Nephron (organoid): ENCODE measurements around the gene GRAMD1A.

Experiments used
- H3K27ac Mint-ChIP-seq, 3 experiments: 2 replicates each; pipeline ENCODE4 v1.8.0; 2020; ENCODE audit warnings: mixed read lengths in 3 of 3, mild to moderate bottlenecking in 2 of 3, moderate library complexity in 1 of 3
- H3K27me3 Mint-ChIP-seq: 2 replicates; pipeline ENCODE4 v1.8.0; 2021; ENCODE audit warnings: low read depth, mild to moderate bottlenecking, moderate library complexity, mixed read lengths
- H3K36me3 Mint-ChIP-seq: 2 replicates; pipeline ENCODE4 v1.8.0; 2020; ENCODE audit warnings: low read depth, mixed read lengths
- H3K4me1 Mint-ChIP-seq: 2 replicates; pipeline ENCODE4 v1.8.0; 2020; ENCODE audit warnings: mixed read lengths
- H3K4me3 Mint-ChIP-seq, 3 experiments: 2 replicates each; pipeline ENCODE4 v1.8.0; 2020; ENCODE audit warnings: mild to moderate bottlenecking in 3 of 3, mixed read lengths in 3 of 3, moderate library complexity in 2 of 3
- H3K9me3 Mint-ChIP-seq: 2 replicates; pipeline ENCODE4 v1.8.0; 2020; ENCODE audit warnings: mixed read lengths
- TF ChIP-seq, protein P1 (sequence below), 3 experiments: fragments of 200-600 bp; sonication (generic); IDR thresholded peaks; one replicate each; pipeline ENCODE4 v1.5.0; 2021; ENCODE audit warnings: antibody characterized with exemption in 3 of 3; ENCODE audit not compliant: unreplicated experiment in 3 of 3

GRAMD1A gene

DNA sequence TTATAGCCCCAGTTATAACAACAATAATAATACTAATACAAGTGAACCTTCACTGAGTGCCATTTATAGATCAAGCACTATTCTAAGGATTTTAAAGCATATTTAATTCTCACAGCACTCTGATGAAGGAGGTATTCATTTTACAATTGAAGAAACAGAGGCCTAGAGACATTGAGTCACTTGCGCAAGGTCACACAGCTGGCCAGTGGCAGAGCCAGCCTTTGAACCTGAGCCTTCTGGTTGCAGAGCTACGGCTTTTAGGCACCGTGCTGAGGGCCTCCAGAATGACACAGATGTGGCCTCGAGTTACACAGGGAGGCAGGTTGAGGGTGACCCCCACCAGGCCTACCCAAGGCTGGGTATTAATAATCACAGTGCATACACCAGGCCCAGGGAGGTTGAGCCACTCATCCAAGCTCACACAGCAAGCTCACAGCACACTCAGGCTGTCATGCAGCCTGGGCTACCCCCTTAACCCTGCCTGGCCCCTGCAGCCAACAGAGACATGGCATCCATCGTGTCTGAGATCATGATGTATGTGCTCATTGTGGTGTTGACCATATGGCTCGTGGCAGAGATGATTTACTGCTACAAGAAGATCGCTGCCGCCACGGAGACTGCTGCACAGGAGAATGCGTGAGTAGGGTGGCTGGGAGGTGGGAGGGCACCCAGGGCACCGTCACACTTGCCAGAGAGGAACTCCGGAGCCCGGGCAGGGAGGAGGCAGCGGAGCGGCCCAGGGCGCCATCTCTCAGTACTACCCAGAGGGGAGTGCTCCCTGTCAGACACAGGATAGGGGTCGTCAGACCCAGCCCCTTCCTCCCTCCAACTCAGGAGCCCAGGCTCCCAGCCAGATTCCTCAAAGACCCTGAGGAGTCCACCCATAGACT, 38.7 kb downstream of the GRAMD1A start:
- Mint-ChIP-seq H3K4me3 (peak overlapping the region in 2 of 3 experiments; percentile 46 to 50), H3K4me1 (peaks cover 7% of the 10 kb centered on the region), H3K36me3 (no peaks in the 10 kb centered on the region)

DNA sequence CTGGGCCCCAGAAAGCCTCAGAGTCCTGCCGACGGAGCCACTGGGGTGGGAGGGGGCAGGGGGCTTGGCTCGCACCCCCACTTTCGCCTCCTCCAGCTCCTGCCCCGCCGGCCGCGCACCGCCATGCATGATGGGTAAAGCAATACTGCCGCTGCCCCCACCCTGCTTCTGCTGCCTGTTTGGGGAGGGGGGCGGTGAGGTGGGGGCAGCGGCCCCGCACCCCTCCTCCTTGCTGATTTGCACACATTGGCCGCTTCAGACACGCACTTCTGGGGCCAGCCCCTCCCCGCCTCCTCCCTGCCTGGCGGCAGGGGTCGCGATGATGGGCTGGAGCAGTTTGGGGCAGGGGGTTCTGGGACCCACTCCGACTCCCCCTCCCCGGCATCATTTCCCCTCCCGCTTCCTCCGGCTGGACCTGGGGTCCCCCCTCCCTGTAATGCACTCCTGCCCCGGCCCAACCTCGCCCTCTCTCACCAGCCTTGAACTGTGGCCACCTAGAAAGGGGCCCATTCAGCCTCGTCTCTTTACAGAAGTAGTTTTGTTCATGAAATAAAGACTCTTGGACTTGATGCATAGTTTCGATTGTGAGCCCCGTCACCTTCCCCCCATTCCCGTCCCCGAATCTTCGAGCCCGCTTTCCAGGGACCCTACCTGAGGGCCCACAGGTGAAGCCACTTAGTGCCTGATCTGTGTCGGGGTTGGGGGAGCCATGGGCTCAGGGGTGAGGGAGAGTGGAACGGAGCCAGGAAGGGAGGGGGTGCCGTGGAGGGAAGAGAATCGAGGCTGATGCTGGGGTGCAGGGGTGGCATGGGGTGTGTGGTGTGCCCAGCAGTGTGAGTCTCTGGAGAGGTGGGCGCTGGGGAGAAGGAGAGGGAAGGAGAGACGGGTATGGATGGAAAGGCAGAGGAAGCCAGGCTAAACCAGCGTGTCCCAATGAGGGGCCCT, 40.0 kb downstream of the GRAMD1A start:
- Mint-ChIP-seq H3K27me3 (peaks cover 35% of the 10 kb centered on the region), H3K27ac (peak overlapping the region in 2 of 3 experiments; percentile 70 to 96), H3K4me1 (peaks cover 13% of the 10 kb centered on the region), H3K36me3 (no peaks in the 10 kb centered on the region), H3K4me3 (peak overlapping the region in 2 of 3 experiments; percentile 46 to 69), H3K9me3 (no peaks in the 10 kb centered on the region)
- TF ChIP-seq, protein P1, sequence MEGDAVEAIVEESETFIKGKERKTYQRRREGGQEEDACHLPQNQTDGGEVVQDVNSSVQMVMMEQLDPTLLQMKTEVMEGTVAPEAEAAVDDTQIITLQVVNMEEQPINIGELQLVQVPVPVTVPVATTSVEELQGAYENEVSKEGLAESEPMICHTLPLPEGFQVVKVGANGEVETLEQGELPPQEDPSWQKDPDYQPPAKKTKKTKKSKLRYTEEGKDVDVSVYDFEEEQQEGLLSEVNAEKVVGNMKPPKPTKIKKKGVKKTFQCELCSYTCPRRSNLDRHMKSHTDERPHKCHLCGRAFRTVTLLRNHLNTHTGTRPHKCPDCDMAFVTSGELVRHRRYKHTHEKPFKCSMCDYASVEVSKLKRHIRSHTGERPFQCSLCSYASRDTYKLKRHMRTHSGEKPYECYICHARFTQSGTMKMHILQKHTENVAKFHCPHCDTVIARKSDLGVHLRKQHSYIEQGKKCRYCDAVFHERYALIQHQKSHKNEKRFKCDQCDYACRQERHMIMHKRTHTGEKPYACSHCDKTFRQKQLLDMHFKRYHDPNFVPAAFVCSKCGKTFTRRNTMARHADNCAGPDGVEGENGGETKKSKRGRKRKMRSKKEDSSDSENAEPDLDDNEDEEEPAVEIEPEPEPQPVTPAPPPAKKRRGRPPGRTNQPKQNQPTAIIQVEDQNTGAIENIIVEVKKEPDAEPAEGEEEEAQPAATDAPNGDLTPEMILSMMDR (IDR thresholded peaks at IDR 0.05; ENCODE audit: unreplicated experiment in 3 of 3), result no peak

More for the DNA sequence above, 38.7 kb downstream of the GRAMD1A start:
- Mint-ChIP-seq H3K27ac (peak overlapping the region in 1 of 3 experiments; percentile 63), H3K27me3 (peaks cover 39% of the 10 kb centered on the region), H3K9me3 (no peaks in the 10 kb centered on the region)
- TF ChIP-seq, protein P1 (IDR thresholded peaks at IDR 0.05; ENCODE audit: unreplicated experiment in 3 of 3), result no peak

DNA sequence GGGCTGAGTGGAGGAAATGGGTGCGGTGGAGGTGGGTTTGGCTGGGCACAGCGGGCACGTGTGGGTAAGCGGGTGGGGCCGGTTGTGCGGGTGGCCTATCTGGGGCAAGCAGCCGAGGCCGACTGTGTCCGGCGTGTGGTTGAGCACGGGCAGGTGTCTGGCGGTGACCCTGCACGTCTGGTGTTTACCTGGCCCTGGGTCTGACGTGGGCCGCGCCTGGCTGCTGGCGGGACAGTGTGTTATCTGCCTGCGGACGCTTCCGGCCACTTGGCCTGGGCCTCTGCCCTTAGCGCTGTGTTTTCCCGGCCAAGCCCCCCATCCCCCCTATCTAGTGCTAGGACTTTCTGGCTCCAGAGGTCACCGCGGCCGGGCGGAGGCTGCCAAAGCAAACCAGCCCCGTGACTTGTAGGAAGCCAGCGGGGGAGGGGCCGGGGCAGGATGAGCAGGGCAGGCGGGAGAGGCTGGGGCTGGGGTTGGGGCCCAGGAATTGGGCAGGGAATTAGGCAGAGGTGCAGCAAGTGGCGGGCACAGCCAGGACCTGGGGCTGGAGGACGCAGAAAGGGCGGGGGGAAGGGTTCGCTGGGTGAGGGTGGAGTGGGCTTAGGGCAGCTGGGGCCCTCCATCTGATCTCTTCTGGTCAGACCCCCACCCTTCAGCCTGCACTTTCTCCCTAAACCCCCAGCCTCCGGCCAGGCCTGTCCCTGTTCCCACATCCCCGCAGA, 40.9 kb downstream of the GRAMD1A start:
- no peaks in the 10 kb centered on the region for H3K9me3 Mint-ChIP-seq
- peak overlapping the region in 1 of 3 experiments; percentile 46 for H3K4me3 Mint-ChIP-seq
- H3K36me3 Mint-ChIP-seq, result no peaks in the 10 kb centered on the region
- peaks cover 37% of the 10 kb centered on the region for H3K27me3 Mint-ChIP-seq
- H3K4me1 Mint-ChIP-seq, result peaks cover 13% of the 10 kb centered on the region
- peak overlapping the region in 1 of 3 experiments; percentile 96 for H3K27ac Mint-ChIP-seq
- TF ChIP-seq, protein P1 (IDR thresholded peaks at IDR 0.05; ENCODE audit: unreplicated experiment in 3 of 3), result no peak

DNA sequence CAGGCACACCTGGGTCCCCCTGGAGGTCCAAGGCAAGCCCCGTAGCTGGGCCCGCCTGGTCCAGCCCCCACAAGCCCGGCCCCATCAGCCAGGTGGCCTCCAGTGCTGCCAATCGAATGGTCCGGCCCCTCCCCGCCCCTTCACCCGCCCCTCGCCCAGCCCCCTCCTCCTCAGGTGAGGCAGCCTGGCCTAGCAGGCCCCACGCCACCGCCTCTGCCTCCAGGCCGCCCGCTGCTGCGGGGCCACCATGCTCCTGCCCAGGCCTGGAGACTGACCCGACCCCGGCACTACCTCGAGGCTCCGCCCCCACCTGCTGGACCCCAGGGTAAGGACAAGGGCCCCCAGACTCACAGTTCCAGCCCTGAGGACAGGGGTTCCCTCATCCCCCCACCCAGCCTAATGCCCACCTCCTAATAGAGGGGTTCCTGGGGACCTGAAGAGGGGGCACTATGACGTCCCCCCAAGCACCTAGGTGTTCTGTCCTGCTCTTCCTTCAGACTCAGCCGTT, 41.5 kb downstream of the GRAMD1A start, which contains the start of gene HPN:
Gene HPN (plus strand): TSS at position 174 of the 508 bp plus-strand sequence. CDS start 786 bp downstream, outside the sequence.
- TF ChIP-seq, protein P1 (IDR thresholded peaks at IDR 0.05; ENCODE audit: unreplicated experiment in 3 of 3), result no peak
- peak within 1 kb of the TSS; percentile 76 to 96 (median 86) for H3K27ac Mint-ChIP-seq
- peaks cover 13% of the 10 kb centered on the region for H3K4me1 Mint-ChIP-seq
- no peaks in the 10 kb centered on the region for H3K36me3 Mint-ChIP-seq
- peaks cover 32% of the 10 kb centered on the region for H3K27me3 Mint-ChIP-seq
- no peaks in the 10 kb centered on the region for H3K9me3 Mint-ChIP-seq
- peak within 1 kb of the TSS; percentile 59 to 83 (median 79) for H3K4me3 Mint-ChIP-seq

DNA sequence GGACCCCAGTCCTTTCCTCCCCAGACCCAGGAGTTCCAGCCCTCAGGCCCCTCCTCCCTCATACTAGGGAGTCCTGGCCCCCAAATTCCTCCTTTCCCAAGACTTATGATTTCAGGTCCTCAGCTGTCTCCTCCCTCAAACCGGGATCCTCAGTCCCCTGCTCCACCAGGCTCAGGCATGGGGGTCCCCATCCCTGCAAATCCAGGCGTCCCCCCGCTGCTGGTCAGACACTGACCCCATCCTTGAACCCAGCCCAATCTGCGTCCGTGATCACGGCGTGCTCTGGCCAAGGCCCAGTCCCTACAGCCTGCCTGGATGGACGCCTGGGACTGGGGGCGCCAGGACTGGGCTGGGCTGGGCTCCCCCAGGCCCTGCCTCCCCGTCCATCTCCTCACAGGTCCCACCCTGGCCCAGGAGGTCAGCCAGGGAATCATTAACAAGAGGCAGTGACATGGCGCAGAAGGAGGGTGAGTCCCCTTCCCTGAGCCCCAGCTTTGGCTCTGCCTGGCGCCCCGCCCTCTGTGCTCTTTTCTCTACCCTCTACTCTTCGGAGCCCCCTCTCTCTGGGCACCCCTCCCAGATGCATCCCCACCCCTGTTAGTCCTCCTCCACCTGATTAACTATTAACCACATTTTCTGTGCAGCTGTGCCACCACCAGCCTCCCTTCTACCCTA, 42.1 kb downstream of the GRAMD1A start:
- H3K27ac Mint-ChIP-seq, result peak overlapping the region; percentile 76 to 96 (median 86)
- TF ChIP-seq, protein P1 (IDR thresholded peaks at IDR 0.05; ENCODE audit: unreplicated experiment in 3 of 3), result no peak
- peaks cover 30% of the 10 kb centered on the region for H3K27me3 Mint-ChIP-seq
- H3K9me3 Mint-ChIP-seq, result no peaks in the 10 kb centered on the region
- no peaks in the 10 kb centered on the region for H3K36me3 Mint-ChIP-seq
- H3K4me3 Mint-ChIP-seq, result peak overlapping the region; percentile 59 to 83 (median 79)
- H3K4me1 Mint-ChIP-seq, result peaks cover 13% of the 10 kb centered on the region
